ENCODE measurements around the gene MPRIP. TPM values are rescaled to one million over a fixed set of nuclear protein-coding genes. Genes with fewer than 3 reads are reported as not detected.
"Not testable (repeated sequence)": the region's sequence is repeated elsewhere in the genome, so short reads cannot be mapped to it uniquely, and the experiment has no call there.

The MPRIP gene
- 863 TPM for total RNA-seq (ENCODE audit: unreplicated experiment)
- long read RNA-seq, partial matches to known transcripts = 15 of 30 reads
- long read RNA-seq, other reads (novel, unspliced or antisense) = 15 of 30 reads

GRCh38 chr17:17042384-17042736, at the start of gene MPRIP:
TSS of gene MPRIP (plus strand) at chr17:17042457. CDS start at chr17:17042849, 392 bp downstream.
- no peak for DNase-seq
- Mint-ChIP-seq H3K9me3 (ENCODE audit: unreplicated experiment) (peaks cover 24% of the 10 kb centered on the region), H3K36me3 (ENCODE audit: unreplicated experiment) (no peaks in the 10 kb centered on the region), H3K4me1 (ENCODE audit: low read depth, unreplicated experiment) (peaks cover 31% of the 10 kb centered on the region), H3K27me3 (ENCODE audit: unreplicated experiment) (peaks cover 25% of the 10 kb centered on the region), H3K27ac (ENCODE audit: unreplicated experiment) (peak within 1 kb of the TSS; percentile 98), H3K4me3 (ENCODE audit: unreplicated experiment) (peak within 1 kb of the TSS; percentile 100)
- TF ChIP-seq CTCF (IDR thresholded peaks at IDR 0.05; ENCODE audit: partially characterized antibody, unreplicated experiment) = no peak

- Mint-ChIP-seq H3K4me3 (ENCODE audit: unreplicated experiment) (no peak overlapping the region), H3K9me3 (ENCODE audit: unreplicated experiment) (peaks cover 7% of the 10 kb centered on the region), H3K27ac (ENCODE audit: unreplicated experiment) (no peak overlapping the region), H3K4me1 (ENCODE audit: low read depth, unreplicated experiment) (peaks cover under 1% of the 10 kb centered on the region), H3K27me3 (ENCODE audit: unreplicated experiment) (peaks cover 15% of the 10 kb centered on the region), H3K36me3 (ENCODE audit: unreplicated experiment) (no peaks in the 10 kb centered on the region)
- TF ChIP-seq CTCF (IDR thresholded peaks at IDR 0.05; ENCODE audit: partially characterized antibody, unreplicated experiment) = no peak
- DNase-seq = no peak
These were observed 47.6 kb upstream of the MPRIP start for GRCh38 chr17:16994631-16995030.

GRCh38 chr17:16995930-16996329, 46.3 kb upstream of the MPRIP start:
- Mint-ChIP-seq H3K9me3 (ENCODE audit: unreplicated experiment) (peaks cover 10% of the 10 kb centered on the region), H3K4me1 (ENCODE audit: low read depth, unreplicated experiment) (peaks cover 3% of the 10 kb centered on the region), H3K27ac (ENCODE audit: unreplicated experiment) (no peak overlapping the region), H3K27me3 (ENCODE audit: unreplicated experiment) (peaks cover 16% of the 10 kb centered on the region), H3K36me3 (ENCODE audit: unreplicated experiment) (peaks cover 5% of the 10 kb centered on the region), H3K4me3 (ENCODE audit: unreplicated experiment) (no peak overlapping the region)
- TF ChIP-seq CTCF (IDR thresholded peaks at IDR 0.05; ENCODE audit: partially characterized antibody, unreplicated experiment) = no peak
- no peak for DNase-seq

GRCh38 chr17:16996726-16997125, 45.5 kb upstream of the MPRIP start:
- H3K9me3 Mint-ChIP-seq (ENCODE audit: unreplicated experiment); H3K27ac Mint-ChIP-seq (ENCODE audit: unreplicated experiment); H3K4me1 Mint-ChIP-seq (ENCODE audit: low read depth, unreplicated experiment); DNase-seq; H3K4me3 Mint-ChIP-seq (ENCODE audit: unreplicated experiment); H3K36me3 Mint-ChIP-seq (ENCODE audit: unreplicated experiment): not testable (repeated sequence)
- H3K27me3 Mint-ChIP-seq (ENCODE audit: unreplicated experiment) = peaks cover 18% of the 10 kb centered on the region

GRCh38 chr17:16997514-16998429, 44.5 kb upstream of the MPRIP start:
- H3K9me3 Mint-ChIP-seq (ENCODE audit: unreplicated experiment) = peaks cover 9% of the 10 kb centered on the region
- peaks cover 4% of the 10 kb centered on the region for H3K4me1 Mint-ChIP-seq (ENCODE audit: low read depth, unreplicated experiment)
- H3K27ac Mint-ChIP-seq (ENCODE audit: unreplicated experiment) = no peak overlapping the region
- no peak overlapping the region for H3K4me3 Mint-ChIP-seq (ENCODE audit: unreplicated experiment)
- no peak for DNase-seq
- peaks cover 17% of the 10 kb centered on the region for H3K27me3 Mint-ChIP-seq (ENCODE audit: unreplicated experiment)
- H3K36me3 Mint-ChIP-seq (ENCODE audit: unreplicated experiment) = peaks cover 5% of the 10 kb centered on the region
- TF ChIP-seq CTCF (IDR thresholded peaks at IDR 0.05; ENCODE audit: partially characterized antibody, unreplicated experiment) = no peak
